ENCODE measurements around the gene ADO. TPM values are rescaled to one million over a fixed set of nuclear protein-coding genes. Genes with fewer than 3 reads are reported as not detected.

Gene ADO
- total RNA-seq, 4 donors from 2014 or later = 11.6 to 31.6 (median 27.1) TPM

GRCh38 chr10:62829622-62830021, 25.1 kb downstream of the ADO start:
- in situ Hi-C loops (cut with MboI; ENCODE audit: low sequenced_read_pairs in 4 of 4) = loop anchor here in 2 of 4 donors (10.0 to 25.0 kb wide), 2 partner anchors 215 to 392 kb away; no protein-coding TSS in a partner anchor

GRCh38 chr10:62830679-62831078, 26.2 kb downstream of the ADO start:
- no peak for TF ChIP-seq POLR2A (IDR thresholded peaks at IDR 0.05)
- TF ChIP-seq CTCF (IDR thresholded peaks at IDR 0.05 in 4 of 5, conservative IDR thresholded peaks at IDR 0.05 in 1 of 5) = no peak
- intact Hi-C loops (cut with DNase I; ENCODE audit: low total_unique reads) = no loop called here

More at GRCh38 chr10:62829622-62830021, 25.1 kb downstream of the ADO start:
- DNase-seq (no peak), ATAC-seq (no peak)
- TF ChIP-seq CTCF (IDR thresholded peaks at IDR 0.05 in 4 of 5, conservative IDR thresholded peaks at IDR 0.05 in 1 of 5) = no peak
- TF ChIP-seq POLR2A (IDR thresholded peaks at IDR 0.05) = no peak
- Histone ChIP-seq H3K4me3 (no peak overlapping the region), H3K4me1 (no peaks in the 10 kb centered on the region), H3K27me3 (no peaks in the 10 kb centered on the region), H3K36me3 (no peaks in the 10 kb centered on the region), H3K27ac (no peak overlapping the region), H3K9me3 (no peaks in the 10 kb centered on the region)
- intact Hi-C loops (cut with DNase I; ENCODE audit: low total_unique reads) = no loop called here

DNA sequence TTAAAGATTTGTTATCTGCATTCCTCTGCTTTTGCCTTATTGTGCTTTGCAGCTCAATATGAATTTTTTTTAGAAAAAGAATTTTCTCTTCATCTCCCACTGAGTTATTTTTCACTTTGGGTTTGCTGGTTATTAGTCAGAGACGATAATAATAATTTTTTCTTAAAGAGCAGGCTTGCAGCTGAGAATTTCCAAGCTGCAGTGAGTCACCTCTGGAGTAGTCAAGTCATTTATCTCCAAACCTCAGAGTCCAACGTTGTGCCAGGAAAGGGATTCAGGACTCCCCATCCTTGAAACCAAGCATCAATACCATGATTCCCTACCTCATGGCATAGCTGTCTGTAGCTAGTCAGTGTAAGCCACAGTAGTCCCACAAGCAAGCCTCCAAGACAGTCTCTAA, 26.8 kb downstream of the ADO start:
- no peaks in the 10 kb centered on the region for H3K27me3 ChIP-seq
- H3K27ac ChIP-seq = no peak overlapping the region
- in situ Hi-C loops (cut with MboI; ENCODE audit: low sequenced_read_pairs in 4 of 4) (loop anchor here in 2 of 4 donors (10.0 to 25.0 kb wide), 2 partner anchors 217 to 394 kb away; no protein-coding TSS in a partner anchor), intact Hi-C loops (cut with DNase I; ENCODE audit: low total_unique reads) (no loop called here)
- no peak for DNase-seq
- ATAC-seq = no peak
- no peak overlapping the region for H3K4me3 ChIP-seq
- H3K9me3 ChIP-seq = no peaks in the 10 kb centered on the region
- H3K36me3 ChIP-seq = no peaks in the 10 kb centered on the region
- TF ChIP-seq POLR2A (IDR thresholded peaks at IDR 0.05) (no peak), CTCF (IDR thresholded peaks at IDR 0.05 in 4 of 5, conservative IDR thresholded peaks at IDR 0.05 in 1 of 5) (no peak)
- no peaks in the 10 kb centered on the region for H3K4me1 ChIP-seq

More at GRCh38 chr10:62830679-62831078, 26.2 kb downstream of the ADO start:
- Histone ChIP-seq H3K9me3 (no peaks in the 10 kb centered on the region), H3K4me3 (no peak overlapping the region), H3K27ac (no peak overlapping the region), H3K27me3 (no peaks in the 10 kb centered on the region), H3K4me1 (no peaks in the 10 kb centered on the region), H3K36me3 (no peaks in the 10 kb centered on the region)
- ATAC-seq (no peak), DNase-seq (no peak)
- in situ Hi-C loops (cut with MboI; ENCODE audit: low sequenced_read_pairs in 4 of 4) = loop anchor here in 2 of 4 donors (10.0 to 25.0 kb wide), 2 partner anchors 216 to 393 kb away; no protein-coding TSS in a partner anchor

DNA sequence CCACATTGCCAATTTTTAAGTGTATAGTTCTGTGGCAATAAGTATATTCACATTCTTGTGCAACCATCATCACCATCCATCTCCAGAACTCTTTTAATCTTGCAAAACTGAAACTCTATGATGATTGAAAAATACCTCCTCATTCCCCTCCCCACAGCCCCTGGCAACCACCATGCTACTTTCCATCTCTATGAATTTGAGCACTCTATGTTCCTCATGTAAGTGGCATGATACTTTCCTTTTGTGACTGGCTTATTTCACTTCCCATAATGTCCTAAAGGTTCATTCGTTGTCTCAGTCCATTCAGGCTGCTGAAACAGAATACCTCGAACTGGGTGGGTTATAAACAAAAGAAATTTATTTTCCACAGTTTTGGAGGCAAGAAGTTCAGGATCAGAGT, 35.1 kb downstream of the ADO start:
- Histone ChIP-seq H3K9me3 (no peaks in the 10 kb centered on the region), H3K27me3 (no peaks in the 10 kb centered on the region), H3K27ac (no peak overlapping the region), H3K4me3 (no peak overlapping the region), H3K4me1 (no peaks in the 10 kb centered on the region), H3K36me3 (no peaks in the 10 kb centered on the region)
- no peak for DNase-seq
- intact Hi-C loops (cut with DNase I; ENCODE audit: low total_unique reads) = no loop called here
- ATAC-seq = no peak
- TF ChIP-seq POLR2A (IDR thresholded peaks at IDR 0.05) (no peak), CTCF (IDR thresholded peaks at IDR 0.05 in 4 of 5, conservative IDR thresholded peaks at IDR 0.05 in 1 of 5) (no peak)
- in situ Hi-C loops (cut with MboI; ENCODE audit: low sequenced_read_pairs in 4 of 4) = loop anchor here in 2 of 4 donors (10.0 to 25.0 kb wide), 2 partner anchors 225 to 402 kb away; no protein-coding TSS in a partner anchor

- Histone ChIP-seq H3K4me3 (no peak overlapping the region), H3K4me1 (no peaks in the 10 kb centered on the region), H3K9me3 (no peaks in the 10 kb centered on the region), H3K27ac (no peak overlapping the region), H3K27me3 (no peaks in the 10 kb centered on the region), H3K36me3 (no peaks in the 10 kb centered on the region)
- DNase-seq = no peak
- no peak for ATAC-seq
- intact Hi-C loops (cut with DNase I; ENCODE audit: low total_unique reads) (no loop called here), in situ Hi-C loops (cut with MboI; ENCODE audit: low sequenced_read_pairs in 4 of 4) (loop anchor here in 1 of 4 donors (25.0 kb wide), 1 partner anchor 406 kb away; no protein-coding TSS in a partner anchor)
- no peak for TF ChIP-seq CTCF (IDR thresholded peaks at IDR 0.05 in 4 of 5, conservative IDR thresholded peaks at IDR 0.05 in 1 of 5)
Measured at GRCh38 chr10:62842983-62843382, 38.5 kb downstream of the ADO start.
